IMR-90 (cell line): ENCODE data around the gene TSPAN3. TPM values are rescaled to one million over a fixed set of nuclear protein-coding genes. Genes with fewer than 3 reads are reported as not detected.

Source experiments
- CEBPB ChIP-seq: IDR thresholded peaks from 2 replicates; pipeline ENCODE4 v1.6.1; 2012; ENCODE audit warnings: low read depth, low read length, improper control_type of control experiment
- CTCF ChIP-seq: conservative IDR thresholded peaks from 2 replicates; pipeline ENCODE4 v1.5.1; 2012; ENCODE audit warnings: mild to moderate bottlenecking, low read depth, low read length, improper control_type of control experiment
- FOS ChIP-seq: fragments of 150-350 bp; IDR thresholded peaks from 2 replicates; pipeline ENCODE4 v1.6.1; 2016; ENCODE audit warnings: low read depth, low read length
- MAFK ChIP-seq: IDR thresholded peaks from 2 replicates; pipeline ENCODE4 v1.6.1; 2012; ENCODE audit warnings: low read depth, low read length, improper control_type of control experiment
- MAZ ChIP-seq: IDR thresholded peaks from 2 replicates; pipeline ENCODE4 v1.6.1; 2012; ENCODE audit warnings: low read depth, mild to moderate bottlenecking, low read length, improper control_type of control experiment, moderate library complexity, borderline replicate concordance
- MXI1 ChIP-seq: IDR thresholded peaks from 2 replicates; pipeline ENCODE4 v1.6.1; 2012; ENCODE audit warnings: low read depth, mild to moderate bottlenecking, low read length, moderate library complexity, borderline replicate concordance
- NFE2L2 ChIP-seq: fragments of 150-350 bp; IDR thresholded peaks from 2 replicates; pipeline ENCODE4 v1.6.1; 2016; ENCODE audit warnings: low read depth, mild to moderate bottlenecking, low read length
- RCOR1 ChIP-seq: IDR thresholded peaks from 2 replicates; pipeline ENCODE4 v1.6.1; 2012; ENCODE audit warnings: mild to moderate bottlenecking, low read length, improper control_type of control experiment; ENCODE audit not compliant: insufficient replicate concordance
- RFX5 ChIP-seq: IDR thresholded peaks from 2 replicates; pipeline ENCODE4 v1.8.0; 2012; ENCODE audit warnings: low read depth, mild to moderate bottlenecking, low read length, moderate library complexity
- polyA plus RNA-seq, 3 experiments: library from polyadenylated mRNA; depleted of rRNA; stranded (reverse); fragments of >200 nt; gene quantifications; 2 replicates each; pipeline ENCODE4 v1.2.3, GENCODE V29; 2012; ENCODE audit warnings: low replicate concordance in 1 of 3
- total RNA-seq: library from RNA; depleted of rRNA; stranded (reverse); fragments of >200 nt; gene quantifications from 2 replicates; pipeline ENCODE4 v1.2.3, GENCODE V29; 2012

TSPAN3 gene
- total and polyA plus RNA-seq, 2 of the 4 experiments (the other 2 are of a cell fraction): 270 to 295 TPM

- no peak for TF ChIP-seq CTCF
- TF ChIP-seq RCOR1: no peak
- TF ChIP-seq NFE2L2: no peak
- TF ChIP-seq MAZ: no peak
- TF ChIP-seq MXI1: no peak
- TF ChIP-seq RFX5: no peak
- TF ChIP-seq MAFK: no peak
- TF ChIP-seq CEBPB: no peak
- TF ChIP-seq FOS: no peak
Measured at GRCh38 chr15:77099741-77100463, 29.0 kb upstream of the TSPAN3 start (continued).
